ENCODE measurements around the gene PDE6B. TPM values are rescaled to one million over a fixed set of nuclear protein-coding genes. Genes with fewer than 3 reads are reported as not detected.

The PDE6B gene
- polyA plus RNA-seq, 1 donor (not counting 4 experiments of a cell fraction or from before 2014, with no cell fraction given): not detected

DNA sequence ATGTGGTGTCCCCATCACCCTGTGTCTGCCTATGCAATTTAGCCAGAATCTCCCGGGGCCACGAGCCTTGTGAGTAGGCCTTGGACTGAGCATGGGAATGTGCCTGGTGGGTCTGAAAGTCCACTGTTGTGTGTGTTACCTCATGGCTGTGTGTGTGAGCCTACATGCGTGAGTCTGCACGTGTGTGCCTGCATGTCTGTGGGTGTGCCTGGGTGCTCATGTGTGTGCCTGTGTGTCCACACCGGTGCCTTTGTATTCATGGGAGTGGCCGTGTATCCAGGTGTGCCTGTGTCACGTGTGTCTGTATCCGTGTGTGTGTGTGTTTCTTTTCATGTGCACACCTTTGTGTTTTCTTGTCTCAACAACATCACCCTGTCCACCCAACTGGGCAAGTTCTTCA is 34.5 kb downstream of the PDE6B start:
- Histone ChIP-seq H3K9ac (ENCODE audit: control insufficient read depth, extremely low read depth, insufficient read depth, low read length) (no peak overlapping the region), H4K20me1 (ENCODE audit: control insufficient read depth, extremely low read depth, insufficient read depth, low read length) (no peaks in the 10 kb centered on the region), H3K9me3 (ENCODE audit: control insufficient read depth, low read depth, low read length) (peaks cover 3% of the 10 kb centered on the region), H3K27me3 (ENCODE audit: control insufficient read depth, extremely low read depth, insufficient read depth, low read length) (peaks cover 18% of the 10 kb centered on the region), H3K9me1 (ENCODE audit: control insufficient read depth, extremely low read depth, insufficient read depth, low read length) (no peaks in the 10 kb centered on the region), H3K4me1 (ENCODE audit: control insufficient read depth, extremely low read depth, insufficient read depth, low read length) (no peaks in the 10 kb centered on the region), H3K27ac (ENCODE audit: control insufficient read depth, insufficient read depth, low read length) (no peak overlapping the region), H3K79me2 (ENCODE audit: control insufficient read depth, insufficient read depth, low read length) (no peaks in the 10 kb centered on the region), H3K36me3 (ENCODE audit: control insufficient read depth in 2 of 2, extremely low read depth in 1 of 2, insufficient read depth in 2 of 2, low read length in 2 of 2) (no peaks in the 10 kb centered on the region), H3K4me2 (ENCODE audit: control insufficient read depth, extremely low read depth, insufficient read depth, low read depth, low read length) (no peak overlapping the region), H2AFZ (ENCODE audit: control insufficient read depth, low read length) (no peak overlapping the region), H3K4me3 (ENCODE audit: control insufficient read depth in 2 of 3, extremely low read depth in 1 of 3, insufficient read depth in 2 of 3, low read depth in 1 of 3, low read length in 3 of 3) (no peak overlapping the region)
- FAIRE-seq (no peak), DNase-seq (ENCODE audit: low read depth, low spot score) (no peak)
- dilution Hi-C loops (cut with MboI; ENCODE audit: extremely low pct_ligation_motif_present, low sequenced_read_pairs): no loop called here
- no peak for TF ChIP-seq EZH2 (IDR thresholded peaks at IDR 0.05; ENCODE audit: low read length)
- TF ChIP-seq, protein P1, sequence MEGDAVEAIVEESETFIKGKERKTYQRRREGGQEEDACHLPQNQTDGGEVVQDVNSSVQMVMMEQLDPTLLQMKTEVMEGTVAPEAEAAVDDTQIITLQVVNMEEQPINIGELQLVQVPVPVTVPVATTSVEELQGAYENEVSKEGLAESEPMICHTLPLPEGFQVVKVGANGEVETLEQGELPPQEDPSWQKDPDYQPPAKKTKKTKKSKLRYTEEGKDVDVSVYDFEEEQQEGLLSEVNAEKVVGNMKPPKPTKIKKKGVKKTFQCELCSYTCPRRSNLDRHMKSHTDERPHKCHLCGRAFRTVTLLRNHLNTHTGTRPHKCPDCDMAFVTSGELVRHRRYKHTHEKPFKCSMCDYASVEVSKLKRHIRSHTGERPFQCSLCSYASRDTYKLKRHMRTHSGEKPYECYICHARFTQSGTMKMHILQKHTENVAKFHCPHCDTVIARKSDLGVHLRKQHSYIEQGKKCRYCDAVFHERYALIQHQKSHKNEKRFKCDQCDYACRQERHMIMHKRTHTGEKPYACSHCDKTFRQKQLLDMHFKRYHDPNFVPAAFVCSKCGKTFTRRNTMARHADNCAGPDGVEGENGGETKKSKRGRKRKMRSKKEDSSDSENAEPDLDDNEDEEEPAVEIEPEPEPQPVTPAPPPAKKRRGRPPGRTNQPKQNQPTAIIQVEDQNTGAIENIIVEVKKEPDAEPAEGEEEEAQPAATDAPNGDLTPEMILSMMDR (optimal IDR thresholded peaks at IDR 0.05 in 1 of 3, IDR thresholded peaks at IDR 0.05 in 1 of 3, conservative IDR thresholded peaks at IDR 0.05 in 1 of 3; ENCODE audit: extremely low read depth in 1 of 3, insufficient read depth in 2 of 3, low read length in 3 of 3): no peak

DNA sequence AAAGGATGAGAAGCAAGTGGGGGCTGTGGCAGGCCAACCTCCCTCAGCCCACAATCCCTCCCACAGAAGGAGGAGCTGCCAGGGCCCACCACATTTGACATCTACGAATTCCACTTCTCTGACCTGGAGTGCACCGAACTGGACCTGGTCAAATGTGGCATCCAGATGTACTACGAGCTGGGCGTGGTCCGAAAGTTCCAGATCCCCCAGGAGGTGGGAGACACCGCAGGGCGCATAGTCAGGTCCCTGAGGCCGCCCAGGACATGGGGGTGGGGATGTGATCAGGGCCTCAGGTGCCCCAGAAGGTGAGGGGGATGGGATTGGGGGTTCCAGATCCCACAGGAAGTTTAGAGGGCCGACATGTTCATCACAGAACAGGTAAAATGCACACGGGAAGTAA is 35.0 kb downstream of the PDE6B start:
- Histone ChIP-seq H3K9ac (ENCODE audit: control insufficient read depth, extremely low read depth, insufficient read depth, low read length) (no peak overlapping the region), H3K79me2 (ENCODE audit: control insufficient read depth, insufficient read depth, low read length) (no peaks in the 10 kb centered on the region), H3K4me2 (ENCODE audit: control insufficient read depth, extremely low read depth, insufficient read depth, low read depth, low read length) (no peak overlapping the region), H3K9me3 (ENCODE audit: control insufficient read depth, low read depth, low read length) (peaks cover 3% of the 10 kb centered on the region), H3K36me3 (ENCODE audit: control insufficient read depth in 2 of 2, extremely low read depth in 1 of 2, insufficient read depth in 2 of 2, low read length in 2 of 2) (no peaks in the 10 kb centered on the region), H3K9me1 (ENCODE audit: control insufficient read depth, extremely low read depth, insufficient read depth, low read length) (no peaks in the 10 kb centered on the region), H3K4me1 (ENCODE audit: control insufficient read depth, extremely low read depth, insufficient read depth, low read length) (no peaks in the 10 kb centered on the region), H3K4me3 (ENCODE audit: control insufficient read depth in 2 of 3, extremely low read depth in 1 of 3, insufficient read depth in 2 of 3, low read depth in 1 of 3, low read length in 3 of 3) (no peak overlapping the region), H3K27ac (ENCODE audit: control insufficient read depth, insufficient read depth, low read length) (no peak overlapping the region), H4K20me1 (ENCODE audit: control insufficient read depth, extremely low read depth, insufficient read depth, low read length) (no peaks in the 10 kb centered on the region), H2AFZ (ENCODE audit: control insufficient read depth, low read length) (no peak overlapping the region), H3K27me3 (ENCODE audit: control insufficient read depth, extremely low read depth, insufficient read depth, low read length) (peaks cover 18% of the 10 kb centered on the region)
- no peak for FAIRE-seq
- DNase-seq (ENCODE audit: low read depth, low spot score): no peak
- TF ChIP-seq, protein P1 (optimal IDR thresholded peaks at IDR 0.05 in 1 of 3, IDR thresholded peaks at IDR 0.05 in 1 of 3, conservative IDR thresholded peaks at IDR 0.05 in 1 of 3; ENCODE audit: extremely low read depth in 1 of 3, insufficient read depth in 2 of 3, low read length in 3 of 3): no peak
- TF ChIP-seq EZH2 (IDR thresholded peaks at IDR 0.05; ENCODE audit: low read length): no peak
- dilution Hi-C loops (cut with MboI; ENCODE audit: extremely low pct_ligation_motif_present, low sequenced_read_pairs): no loop called here

Measured in keratinocyte (primary cell).